GM12864 (cell line): ENCODE data around the gene UQCRC1.

Source experiments
- DNase-seq: peaks from one replicate; pipeline ENCODE4 v3.0.0-alpha.2; 2011; ENCODE audit warnings: low read depth
- H3K4me3 ChIP-seq: 2 replicates; pipeline ENCODE4 v1.5.1; 2011; ENCODE audit warnings: mild to moderate bottlenecking, low read depth, low read length, control low read depth
- TF ChIP-seq, protein P1 (sequence below): IDR thresholded peaks from 2 replicates; pipeline ENCODE4 v1.5.1; 2011; ENCODE audit warnings: low read depth, mild to moderate bottlenecking, moderate library complexity, low read length, control low read depth, inconsistent platforms; ENCODE audit errors: missing control alignments

The UQCRC1 gene

GRCh38 chr3:48594417-48595049, 14.9 kb downstream of the UQCRC1 start:
- no peak overlapping the region for H3K4me3 ChIP-seq
- no peak for DNase-seq

GRCh38 chr3:48593337-48593736, 16.1 kb downstream of the UQCRC1 start:
- no peak overlapping the region for H3K4me3 ChIP-seq
- TF ChIP-seq, protein P1, sequence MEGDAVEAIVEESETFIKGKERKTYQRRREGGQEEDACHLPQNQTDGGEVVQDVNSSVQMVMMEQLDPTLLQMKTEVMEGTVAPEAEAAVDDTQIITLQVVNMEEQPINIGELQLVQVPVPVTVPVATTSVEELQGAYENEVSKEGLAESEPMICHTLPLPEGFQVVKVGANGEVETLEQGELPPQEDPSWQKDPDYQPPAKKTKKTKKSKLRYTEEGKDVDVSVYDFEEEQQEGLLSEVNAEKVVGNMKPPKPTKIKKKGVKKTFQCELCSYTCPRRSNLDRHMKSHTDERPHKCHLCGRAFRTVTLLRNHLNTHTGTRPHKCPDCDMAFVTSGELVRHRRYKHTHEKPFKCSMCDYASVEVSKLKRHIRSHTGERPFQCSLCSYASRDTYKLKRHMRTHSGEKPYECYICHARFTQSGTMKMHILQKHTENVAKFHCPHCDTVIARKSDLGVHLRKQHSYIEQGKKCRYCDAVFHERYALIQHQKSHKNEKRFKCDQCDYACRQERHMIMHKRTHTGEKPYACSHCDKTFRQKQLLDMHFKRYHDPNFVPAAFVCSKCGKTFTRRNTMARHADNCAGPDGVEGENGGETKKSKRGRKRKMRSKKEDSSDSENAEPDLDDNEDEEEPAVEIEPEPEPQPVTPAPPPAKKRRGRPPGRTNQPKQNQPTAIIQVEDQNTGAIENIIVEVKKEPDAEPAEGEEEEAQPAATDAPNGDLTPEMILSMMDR: no peak
- DNase-seq: no peak

More at GRCh38 chr3:48594417-48595049, 14.9 kb downstream of the UQCRC1 start:
- TF ChIP-seq, protein P1: no peak

- TF ChIP-seq, protein P1: no peak
- no peak for DNase-seq
- H3K4me3 ChIP-seq: no peak overlapping the region
Observed at GRCh38 chr3:48592519-48593087, 16.8 kb downstream of the UQCRC1 start.

DNA sequence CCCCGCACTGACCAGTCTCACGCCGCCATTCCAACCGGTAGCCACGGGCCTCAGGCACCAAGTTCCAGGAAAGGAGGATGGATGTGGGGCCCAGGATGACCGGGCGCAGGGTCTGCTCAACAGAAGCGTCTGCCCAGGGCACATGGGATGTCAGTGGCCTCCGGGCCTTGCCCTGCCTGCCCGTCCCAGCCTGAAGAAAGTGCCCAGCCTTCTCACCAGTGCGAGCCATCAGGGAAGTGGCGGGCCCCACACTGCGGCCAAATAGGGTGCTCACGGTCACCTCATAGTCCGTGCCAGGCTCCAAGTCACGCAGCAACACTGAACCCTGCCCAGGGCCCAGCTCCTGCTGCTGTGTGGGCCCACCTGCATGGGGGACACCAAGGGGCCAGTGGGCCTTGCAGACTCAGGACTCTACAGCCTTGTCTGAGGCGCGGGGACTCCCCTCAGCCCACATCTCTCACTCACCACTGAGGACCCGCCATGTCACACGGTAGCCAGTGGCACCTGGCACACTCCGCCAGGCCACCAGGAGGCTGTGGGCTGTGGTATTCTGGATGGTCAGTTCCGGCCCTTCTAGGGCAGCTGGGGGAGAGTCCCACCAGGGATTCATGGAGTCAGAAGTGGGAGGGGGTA, 17.4 kb downstream of the UQCRC1 start:
- no peak overlapping the region for H3K4me3 ChIP-seq

GRCh38 chr3:48591436-48591835, 18.0 kb downstream of the UQCRC1 start:
- DNase-seq: no peak
- no peak overlapping the region for H3K4me3 ChIP-seq
- TF ChIP-seq, protein P1: no peak

More for the DNA sequence above, 17.4 kb downstream of the UQCRC1 start:
- TF ChIP-seq, protein P1: no peak
- DNase-seq: no peak

DNA sequence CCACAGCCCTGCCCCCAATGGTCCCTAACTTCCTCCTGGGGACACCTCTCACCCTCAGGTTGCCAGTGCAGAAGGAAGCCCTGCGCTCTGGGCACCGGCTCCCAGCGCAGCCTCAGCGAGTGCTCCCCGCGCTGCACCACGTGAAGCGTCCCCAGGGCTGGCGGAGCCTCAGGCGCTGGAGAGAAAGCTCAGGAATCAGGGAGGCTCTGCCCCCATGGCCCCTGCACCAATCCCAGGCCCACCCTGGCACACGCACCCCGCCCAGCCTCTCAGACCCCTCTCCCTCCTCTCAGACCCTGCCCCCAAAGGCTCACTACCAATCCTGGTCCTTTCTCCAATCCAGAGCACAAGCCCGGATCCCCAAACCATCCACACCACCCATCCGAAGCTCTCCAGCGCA, 21.2 kb downstream of the UQCRC1 start:
- no peak overlapping the region for H3K4me3 ChIP-seq
- DNase-seq: no peak
- TF ChIP-seq, protein P1: no peak

DNA sequence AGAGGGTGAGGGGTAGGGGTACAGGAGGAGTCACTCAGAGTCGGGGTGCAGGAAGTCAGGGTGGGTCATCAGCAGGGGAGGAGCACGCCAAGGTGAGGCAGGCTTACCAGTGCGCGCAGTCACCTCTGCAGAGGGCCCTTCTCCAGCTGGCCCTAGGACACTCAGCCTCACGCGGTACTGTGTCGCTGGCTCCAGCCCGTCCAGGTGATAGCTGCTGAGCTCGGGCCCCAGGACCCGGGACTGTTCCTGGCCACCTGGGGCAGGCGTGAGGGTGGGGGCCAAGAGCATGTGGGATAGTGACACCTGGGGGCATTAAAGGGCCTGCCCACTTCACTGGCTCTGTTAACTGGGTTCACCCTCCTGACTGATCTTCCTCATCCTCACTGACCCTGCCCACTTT, 21.8 kb downstream of the UQCRC1 start:
- TF ChIP-seq, protein P1: no peak
- DNase-seq: no peak
- no peak overlapping the region for H3K4me3 ChIP-seq
